Measurements from ENCODE around the gene SLC13A3. TPM values are rescaled to one million over a fixed set of nuclear protein-coding genes. Genes with fewer than 3 reads are reported as not detected.

SLC13A3 gene
- total RNA-seq, 4 donors from 2014 or later, result 5.7 to 11.6 (median 9.3) TPM

DNA sequence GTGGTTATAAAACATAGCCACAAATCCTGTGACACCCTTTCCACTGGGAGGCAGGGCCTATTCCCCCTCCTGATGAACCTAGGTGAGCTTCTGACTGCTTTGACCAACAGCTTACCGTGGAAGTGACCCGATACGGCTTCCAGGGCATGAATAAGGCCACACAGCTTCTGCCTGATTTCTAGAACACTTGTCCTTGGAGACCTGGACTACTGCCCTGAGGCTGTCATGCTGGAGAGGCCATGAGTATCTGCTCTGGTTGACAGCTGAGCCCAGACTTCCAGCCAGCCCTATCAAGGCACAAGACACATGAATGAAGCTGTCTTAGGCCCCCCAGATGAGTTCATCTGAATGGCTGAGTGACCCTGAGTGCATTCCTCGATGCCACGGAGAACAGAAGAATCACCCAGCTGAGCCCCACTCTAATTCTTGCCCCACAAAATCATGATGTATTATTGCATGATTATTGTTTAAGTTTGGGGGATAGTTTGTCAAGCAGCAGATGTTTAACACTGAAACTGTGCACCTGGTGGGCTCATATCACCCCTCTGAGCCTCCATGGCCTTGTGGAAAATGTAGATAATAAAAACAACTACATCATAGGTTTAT is 21.4 kb upstream of the SLC13A3 start:
- WGBS, 2 donors, result 97 to 100% methylated on average over 5 of the region's 5 CpGs

GRCh38 chr20:46671866-46672542 is 20.7 kb upstream of the SLC13A3 start:
- H3K27ac ChIP-seq, result no peak overlapping the region
- TF ChIP-seq, protein P1, sequence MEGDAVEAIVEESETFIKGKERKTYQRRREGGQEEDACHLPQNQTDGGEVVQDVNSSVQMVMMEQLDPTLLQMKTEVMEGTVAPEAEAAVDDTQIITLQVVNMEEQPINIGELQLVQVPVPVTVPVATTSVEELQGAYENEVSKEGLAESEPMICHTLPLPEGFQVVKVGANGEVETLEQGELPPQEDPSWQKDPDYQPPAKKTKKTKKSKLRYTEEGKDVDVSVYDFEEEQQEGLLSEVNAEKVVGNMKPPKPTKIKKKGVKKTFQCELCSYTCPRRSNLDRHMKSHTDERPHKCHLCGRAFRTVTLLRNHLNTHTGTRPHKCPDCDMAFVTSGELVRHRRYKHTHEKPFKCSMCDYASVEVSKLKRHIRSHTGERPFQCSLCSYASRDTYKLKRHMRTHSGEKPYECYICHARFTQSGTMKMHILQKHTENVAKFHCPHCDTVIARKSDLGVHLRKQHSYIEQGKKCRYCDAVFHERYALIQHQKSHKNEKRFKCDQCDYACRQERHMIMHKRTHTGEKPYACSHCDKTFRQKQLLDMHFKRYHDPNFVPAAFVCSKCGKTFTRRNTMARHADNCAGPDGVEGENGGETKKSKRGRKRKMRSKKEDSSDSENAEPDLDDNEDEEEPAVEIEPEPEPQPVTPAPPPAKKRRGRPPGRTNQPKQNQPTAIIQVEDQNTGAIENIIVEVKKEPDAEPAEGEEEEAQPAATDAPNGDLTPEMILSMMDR (IDR thresholded peaks at IDR 0.05), result no peak
- TF ChIP-seq POLR2A (IDR thresholded peaks at IDR 0.05), result no peak
- TF ChIP-seq EP300 (IDR thresholded peaks at IDR 0.05), result no peak
- 90 to 94% methylated on average over 3 of the region's 3 CpGs for WGBS, 2 donors

More for the DNA sequence above, 21.4 kb upstream of the SLC13A3 start:
- Histone ChIP-seq H3K9me3 (peaks cover 0 to 39% (median 0%) of the 10 kb centered on the region in 4 donors), H3K27ac (peak overlapping the region in 1 of 4 donors; percentile 48), H3K4me1 (peaks cover 0 to 9% (median 0%) of the 10 kb centered on the region in 4 donors), H3K27me3 (no peaks in the 10 kb centered on the region), H3K4me3 (no peak overlapping the region), H3K36me3 (peaks cover 0 to 28% (median 0%) of the 10 kb centered on the region in 3 donors)
- TF ChIP-seq, protein P1 (IDR thresholded peaks at IDR 0.05), result no peak
- TF ChIP-seq EP300 (IDR thresholded peaks at IDR 0.05), result no peak
- no peak for TF ChIP-seq POLR2A (IDR thresholded peaks at IDR 0.05)
- DNase-seq (ENCODE audit: low spot score in 2 of 2), result no peak

DNA sequence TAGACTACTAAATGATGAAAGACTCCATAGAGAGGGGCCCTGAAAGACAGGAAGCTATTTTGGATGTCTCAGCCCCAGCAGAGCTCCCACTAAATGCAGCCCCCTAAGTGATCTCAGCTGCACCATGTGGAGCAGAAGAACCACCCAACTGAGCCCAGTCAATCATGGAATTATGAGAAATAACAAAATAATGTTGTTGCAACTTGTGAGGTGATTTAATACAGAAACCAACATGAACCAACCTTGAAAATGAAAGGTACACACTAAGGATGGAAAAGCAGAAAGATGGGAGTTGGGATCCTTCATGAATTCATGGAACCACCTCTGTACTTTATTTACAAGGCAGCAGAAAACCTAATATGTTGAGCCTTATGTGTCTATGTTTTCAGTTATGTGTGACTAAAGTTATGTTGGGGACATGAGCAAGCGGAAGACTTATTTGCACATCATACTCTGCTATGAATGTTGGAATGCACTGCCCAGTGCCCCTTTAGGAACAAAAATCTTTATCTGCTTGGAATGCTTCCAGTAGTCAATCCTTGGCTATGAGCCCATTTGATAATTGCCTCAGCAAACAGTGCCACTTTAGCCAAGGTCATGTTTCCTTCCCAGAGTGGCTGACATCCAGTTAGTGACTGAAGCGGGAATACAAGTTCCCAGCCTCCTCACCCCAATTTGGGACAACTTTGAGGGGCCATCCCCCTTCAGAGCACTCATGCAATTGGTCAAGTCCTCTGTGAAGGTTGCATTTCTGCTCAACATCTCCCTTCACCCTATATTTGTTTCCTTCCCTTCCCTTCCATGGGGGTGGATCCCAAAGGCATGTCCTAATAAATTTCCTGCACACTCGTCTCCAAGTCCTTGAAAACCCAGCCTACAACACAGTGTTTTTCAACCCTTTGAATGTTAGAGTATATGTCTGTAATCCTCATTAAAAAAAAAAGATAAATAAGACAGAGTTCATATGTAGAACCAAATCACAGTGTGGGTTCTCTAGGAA is 19.6 kb upstream of the SLC13A3 start:
- H3K4me3 ChIP-seq, result no peak overlapping the region
- TF ChIP-seq EP300 (IDR thresholded peaks at IDR 0.05) (no peak), POLR2A (IDR thresholded peaks at IDR 0.05) (no peak)
- TF ChIP-seq, protein P1 (IDR thresholded peaks at IDR 0.05), result no peak
- H3K36me3 ChIP-seq, result peaks cover 0 to 36% (median 0%) of the 10 kb centered on the region in 3 donors
- peaks cover 0 to 9% (median 0%) of the 10 kb centered on the region in 4 donors for H3K4me1 ChIP-seq
- H3K27ac ChIP-seq, result no peak overlapping the region
- H3K9me3 ChIP-seq, result peaks cover 0 to 39% (median 0%) of the 10 kb centered on the region in 4 donors
- no peaks in the 10 kb centered on the region for H3K27me3 ChIP-seq
- no peak for DNase-seq (ENCODE audit: low spot score in 2 of 2)
- 48 to 51% methylated on average over 3 of the region's 3 CpGs for WGBS, 2 donors

More at GRCh38 chr20:46671866-46672542, 20.7 kb upstream of the SLC13A3 start:
- no peaks in the 10 kb centered on the region for H3K27me3 ChIP-seq
- H3K36me3 ChIP-seq, result peaks cover 0 to 34% (median 0%) of the 10 kb centered on the region in 3 donors
- peaks cover 0 to 9% (median 0%) of the 10 kb centered on the region in 4 donors for H3K4me1 ChIP-seq
- H3K9me3 ChIP-seq, result peaks cover 0 to 39% (median 0%) of the 10 kb centered on the region in 4 donors
- no peak overlapping the region for H3K4me3 ChIP-seq
- DNase-seq (ENCODE audit: low spot score in 2 of 2), result no peak

DNA sequence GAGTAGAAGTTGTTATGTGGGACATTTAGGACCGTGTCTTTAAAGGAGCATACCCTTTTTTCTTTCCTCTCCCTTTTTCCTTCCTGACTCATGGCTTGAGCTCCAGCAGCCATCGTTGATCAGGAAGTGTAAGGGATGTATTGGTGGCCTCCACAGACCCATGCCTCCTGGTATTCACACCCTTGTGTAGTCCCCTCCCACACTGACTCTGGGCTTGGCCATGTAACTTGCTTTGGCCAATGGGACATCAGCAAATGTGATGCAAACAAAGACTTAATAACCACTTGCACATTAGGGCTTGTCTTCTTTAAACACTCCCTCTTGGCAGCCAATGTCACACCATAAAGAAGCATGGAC is 18.9 kb upstream of the SLC13A3 start:
- Histone ChIP-seq H3K4me1 (peaks cover 0 to 9% (median 0%) of the 10 kb centered on the region in 4 donors), H3K4me3 (no peak overlapping the region), H3K27me3 (no peaks in the 10 kb centered on the region), H3K27ac (no peak overlapping the region), H3K9me3 (peaks cover 0 to 39% (median 0%) of the 10 kb centered on the region in 4 donors), H3K36me3 (peaks cover 0 to 36% (median 0%) of the 10 kb centered on the region in 3 donors)
- WGBS, 2 donors, result 83 to 97% methylated on average over 2 of the region's 2 CpGs
- no peak for DNase-seq (ENCODE audit: low spot score in 2 of 2)
- TF ChIP-seq POLR2A (IDR thresholded peaks at IDR 0.05) (no peak), EP300 (IDR thresholded peaks at IDR 0.05) (no peak)
- TF ChIP-seq, protein P1 (IDR thresholded peaks at IDR 0.05), result no peak

Measured in tibial nerve (tissue), 4 donors.